Neural progenitor cell (in vitro differentiated cells): ENCODE results near the gene NCOA6.

Experiments
- CTCF ChIP-seq: fragments of 200-600 bp; sonication (generic); IDR thresholded peaks from 2 replicates; pipeline ENCODE4 v1.5.1; 2017; ENCODE audit warnings: antibody characterized with exemption, mild to moderate bottlenecking
- EZH2 ChIP-seq: fragments of 200-600 bp; sonication (generic); IDR thresholded peaks from 2 replicates; pipeline ENCODE4 v1.6.1; 2017; ENCODE audit warnings: antibody characterized with exemption, mild to moderate bottlenecking, moderate library complexity
- EZH2phosphoT487 ChIP-seq: fragments of 200-600 bp; sonication (generic); IDR thresholded peaks from 2 replicates; pipeline ENCODE4 v1.6.1; 2017; ENCODE audit warnings: antibody characterized with exemption

GRCh38 chr20:34859826-34860545 lies 34.5 kb upstream of the NCOA6 start:
- TF ChIP-seq EZH2 = no peak
- TF ChIP-seq CTCF = no peak
- TF ChIP-seq EZH2phosphoT487 = no peak
